Dermis lymphatic vessel endothelial cell (primary cell): ENCODE data around the gene CST5. TPM values are rescaled to one million over a fixed set of nuclear protein-coding genes. Genes with fewer than 3 reads are reported as not detected.

Source experiments
- total RNA-seq: library from RNA; depleted of rRNA; stranded (reverse); fragments of >200 nt; gene quantifications from 2 replicates; pipeline ENCODE4 v1.2.1, GENCODE V29; 2014

CST5 gene, protein sequence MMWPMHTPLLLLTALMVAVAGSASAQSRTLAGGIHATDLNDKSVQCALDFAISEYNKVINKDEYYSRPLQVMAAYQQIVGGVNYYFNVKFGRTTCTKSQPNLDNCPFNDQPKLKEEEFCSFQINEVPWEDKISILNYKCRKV
- total RNA-seq = not detected in 2 replicates

DNA sequence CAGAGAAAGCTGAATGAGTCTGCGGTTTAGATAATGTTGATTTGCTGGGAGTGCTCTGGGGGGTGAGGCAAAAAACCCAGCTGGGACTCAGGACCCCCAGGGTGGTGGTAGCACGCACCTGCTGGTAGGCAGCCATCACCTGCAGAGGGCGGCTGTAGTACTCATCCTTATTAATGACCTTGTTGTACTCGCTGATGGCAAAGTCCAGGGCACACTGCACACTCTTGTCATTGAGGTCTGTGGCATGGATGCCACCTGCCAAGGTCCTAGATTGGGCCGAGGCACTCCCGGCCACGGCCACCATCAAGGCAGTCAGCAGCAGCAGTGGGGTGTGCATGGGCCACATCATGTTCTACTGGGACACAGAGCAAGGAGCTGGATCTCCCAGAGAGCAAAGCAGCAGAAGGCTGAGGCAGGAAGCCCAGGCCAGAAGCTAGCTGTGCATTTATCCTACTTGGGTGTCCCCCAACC is at the start of gene CST5:
TSS of gene CST5 (minus strand) at position 421 of the 471 bp plus-strand sequence. CDS start at position 349, 72 bp downstream.

DNA sequence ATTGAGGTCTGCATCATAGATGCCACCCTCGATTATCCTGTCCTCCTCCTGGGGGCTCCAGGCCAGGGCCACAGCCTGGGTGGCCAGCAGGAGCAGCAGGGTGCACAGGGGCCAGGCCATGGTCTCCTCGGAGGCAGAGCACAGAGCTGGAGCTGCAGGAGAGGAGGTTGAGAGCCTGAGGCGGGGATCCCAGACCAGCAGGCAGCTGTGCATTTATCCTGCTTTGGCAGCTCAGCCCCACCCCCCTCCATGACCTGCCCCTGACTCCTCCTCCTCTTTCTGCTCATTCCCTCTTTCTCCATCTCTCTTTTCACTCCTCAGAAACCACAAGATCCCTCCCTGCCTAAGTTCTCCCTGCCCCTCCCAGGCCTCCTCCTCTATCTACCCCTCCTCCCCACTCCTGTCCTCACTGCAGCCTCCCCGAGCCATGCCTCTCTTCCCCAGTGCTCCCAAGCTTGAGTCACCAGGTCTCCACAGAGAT is 53.0 kb downstream of the CST5 start, which contains the start of gene CST2:
TSS of gene CST2 (minus strand) at position 189 of the 481 bp plus-strand sequence. CDS start at position 120, 69 bp downstream.

Other genes starting within 250 kb of the CST5 start
- gene CST3, start 241.8 kb downstream of the CST5 start, total RNA-seq = 132 and 141 TPM in 2 replicates
- not detected in 2 replicates for gene CST4, start 190.7 kb downstream of the CST5 start, total RNA-seq
- not detected in 2 replicates for gene CST1, start 128.8 kb downstream of the CST5 start, total RNA-seq
- gene CST2, start 53.0 kb downstream of the CST5 start, total RNA-seq = not detected in 2 replicates
- not detected in 2 replicates for gene GGTLC1, start 109.0 kb upstream of the CST5 start, total RNA-seq